ENCODE data around the gene RBM39. TPM values are rescaled to one million over a fixed set of nuclear protein-coding genes. Genes with fewer than 3 reads are reported as not detected.

The RBM39 gene
- total and polyA plus RNA-seq, 2 of the 13 experiments (the other 11 are each of a cell fraction or from before 2014, with no cell fraction given), result 788 to 920 TPM

- no peak for TF ChIP-seq MATR3 (CRISPR knock-in tag; IDR thresholded peaks at IDR 0.05)
- TF ChIP-seq, protein P1, sequence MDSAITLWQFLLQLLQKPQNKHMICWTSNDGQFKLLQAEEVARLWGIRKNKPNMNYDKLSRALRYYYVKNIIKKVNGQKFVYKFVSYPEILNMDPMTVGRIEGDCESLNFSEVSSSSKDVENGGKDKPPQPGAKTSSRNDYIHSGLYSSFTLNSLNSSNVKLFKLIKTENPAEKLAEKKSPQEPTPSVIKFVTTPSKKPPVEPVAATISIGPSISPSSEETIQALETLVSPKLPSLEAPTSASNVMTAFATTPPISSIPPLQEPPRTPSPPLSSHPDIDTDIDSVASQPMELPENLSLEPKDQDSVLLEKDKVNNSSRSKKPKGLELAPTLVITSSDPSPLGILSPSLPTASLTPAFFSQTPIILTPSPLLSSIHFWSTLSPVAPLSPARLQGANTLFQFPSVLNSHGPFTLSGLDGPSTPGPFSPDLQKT (CRISPR knock-in tag; IDR thresholded peaks at IDR 0.05; ENCODE audit: borderline replicate concordance), result no peak
- no peak for TF ChIP-seq ZFY (CRISPR knock-in tag; IDR thresholded peaks at IDR 0.05)
- no peak for TF ChIP-seq ZNF441 (CRISPR knock-in tag; IDR thresholded peaks at IDR 0.05; ENCODE audit: borderline replicate concordance)
- no peak for TF ChIP-seq ZNF274 (CRISPR knock-in tag; IDR thresholded peaks at IDR 0.05)
- no peak for TF ChIP-seq TARDBP (CRISPR knock-in tag; IDR thresholded peaks at IDR 0.05)
- TF ChIP-seq POLR2A (IDR thresholded peaks at IDR 0.05; ENCODE audit: insufficient read depth in 1 of 2, low read depth in 2 of 2, low read length in 2 of 2), result peak in 1 of 2 experiments; percentile 34; a peak in 2 of 4 replicates
- TF ChIP-seq GMEB2 (CRISPR knock-in tag; IDR thresholded peaks at IDR 0.05; ENCODE audit: low read depth), result no peak
- no peak for TF ChIP-seq IRF2 (CRISPR knock-in tag; IDR thresholded peaks at IDR 0.05)
- TF ChIP-seq TBL1XR1 (IDR thresholded peaks at IDR 0.05; ENCODE audit: borderline replicate concordance, low read length, partially characterized antibody), result peak; percentile 21
- TF ChIP-seq ZNF207 (IDR thresholded peaks at IDR 0.05; ENCODE audit: borderline replicate concordance), result no peak
- 0 out of 2 replicates have a peak, but pooled peaks have one; percentile 51 for TF ChIP-seq NRL (CRISPR knock-in tag; IDR thresholded peaks at IDR 0.05; ENCODE audit: borderline replicate concordance)
- TF ChIP-seq ATF6 (CRISPR knock-in tag; conservative IDR thresholded peaks at IDR 0.05), result no peak
- TF ChIP-seq ZNF264 (CRISPR knock-in tag; IDR thresholded peaks at IDR 0.05), result no peak
- no peak for TF ChIP-seq ZSCAN30 (CRISPR knock-in tag; IDR thresholded peaks at IDR 0.05)
- TF ChIP-seq ISL2 (CRISPR knock-in tag; IDR thresholded peaks at IDR 0.05), result 0 out of 2 replicates have a peak, but pooled peaks have one; percentile 14
- no peak for TF ChIP-seq HOXA9 (CRISPR knock-in tag; IDR thresholded peaks at IDR 0.05; ENCODE audit: borderline replicate concordance)
- no peak for TF ChIP-seq E2F2 (CRISPR knock-in tag; IDR thresholded peaks at IDR 0.05; ENCODE audit: borderline replicate concordance)
- no peak for TF ChIP-seq NFIC (IDR thresholded peaks at IDR 0.05; ENCODE audit: low read length)
- no peak for TF ChIP-seq RBM22 (optimal IDR thresholded peaks at IDR 0.05; ENCODE audit: low read length)
- no peak for TF ChIP-seq CCAR2 (optimal IDR thresholded peaks at IDR 0.05; ENCODE audit: low read depth, low read length)
- TF ChIP-seq FOXK2 (IDR thresholded peaks at IDR 0.05), result no peak
- TF ChIP-seq RARG (CRISPR knock-in tag; IDR thresholded peaks at IDR 0.05; ENCODE audit: low read depth), result no peak
Observed at GRCh38 chr20:35743693-35744491, 1.8 kb upstream of the RBM39 start (continued).
